Left colon (tissue), 2 donors: Measurements from ENCODE around the gene APOL3. TPM values are rescaled to one million over a fixed set of nuclear protein-coding genes. Genes with fewer than 3 reads are reported as not detected.
A peak's percentile ranks its signal among the peaks of the same experiment; 100 is the strongest.
"Not testable (repeated sequence)": the region's sequence is repeated elsewhere in the genome, so short reads cannot be mapped to it uniquely, and the experiment has no call there.

Experiments used
- ATAC-seq: fragments of 200-7000 bp; cut with Tn5 transposase; one replicate; pipeline ENCODE4 v1.9.1; 2020; ENCODE audit warnings: mild to moderate bottlenecking, moderate library complexity
- DNase-seq, 2 donors: peaks; one replicate each; pipeline ENCODE4 v3.0.0-alpha.2; 2020
- intact Hi-C, 2 donors: fragments of 100-400 bp; cut with DNase I in 1 of 2; cut with micrococcal nuclease in 1 of 2; formaldehyde crosslinking; loops; one replicate each; pipeline versions ENCODE4 v1.11.2 to v1.14.0; 2022; cut with DNase I, micrococcal nuclease
- total RNA-seq, 2 donors: library from RNA; stranded (reverse); fragmentation: NEBNext Ultra II Directional; extraction: Animal tissue kit (Norgen Biotek cat#: 25700); gene quantifications; one replicate each; pipeline ENCODE4 v1.2.1, GENCODE V29; 2021
- donor health status: DM: no; HTN: no; CAD: no.
- donor health status: DM: yes; HTN: yes; CAD: no.

APOL3 gene
- total RNA-seq, 2 donors from 2014 or later = 8.6 to 10.7 TPM

GRCh38 chr22:36144886-36145541 is 15.5 kb downstream of the APOL3 start:
- peak; percentile 84 for ATAC-seq
- intact Hi-C loops = loop anchor here in 1 of 2 donors (5.0 kb wide), 1 partner anchor 37 kb away; no protein-coding TSS in a partner anchor

GRCh38 chr22:36143956-36144355 is 16.6 kb downstream of the APOL3 start:
- DNase-seq (no peak), ATAC-seq (no peak)
- intact Hi-C loops = loop anchor here in 1 of 2 donors (5.0 kb wide), 1 partner anchor 38 kb away; no protein-coding TSS in a partner anchor

More at GRCh38 chr22:36144886-36145541, 15.5 kb downstream of the APOL3 start:
- DNase-seq = peak; percentile 46 to 51

GRCh38 chr22:36143066-36143815 is 17.3 kb downstream of the APOL3 start:
- no peak for DNase-seq
- ATAC-seq = no peak
- intact Hi-C loops = loop anchor here in 1 of 2 donors (5.0 kb wide), 1 partner anchor 39 kb away; no protein-coding TSS in a partner anchor

- ATAC-seq (no peak), DNase-seq (no peak)
- intact Hi-C loops = loop anchor here in 1 of 2 donors (5.0 kb wide), 1 partner anchor 41 kb away; no protein-coding TSS in a partner anchor
These were observed 19.1 kb downstream of the APOL3 start for GRCh38 chr22:36141481-36141880.

- intact Hi-C loops, ATAC-seq, DNase-seq: not testable (repeated sequence)
These were observed 21.8 kb downstream of the APOL3 start for GRCh38 chr22:36138709-36139108.

GRCh38 chr22:36136988-36137387 is 23.6 kb downstream of the APOL3 start:
- no peak for ATAC-seq
- intact Hi-C loops = no loop called here
- DNase-seq = no peak

GRCh38 chr22:36136475-36136874 is 24.1 kb downstream of the APOL3 start:
- no peak for DNase-seq
- ATAC-seq = no peak

GRCh38 chr22:36135306-36135980 is 25.1 kb downstream of the APOL3 start:
- ATAC-seq = no peak
- intact Hi-C loops = no loop called here
- DNase-seq = no peak

More at GRCh38 chr22:36136475-36136874, 24.1 kb downstream of the APOL3 start:
- intact Hi-C loops = no loop called here

GRCh38 chr22:36134182-36134581 is 26.4 kb downstream of the APOL3 start:
- DNase-seq (no peak), ATAC-seq (no peak)
- intact Hi-C loops = no loop called here

- ATAC-seq (no peak), DNase-seq (no peak)
- intact Hi-C loops = no loop called here
These were observed 28.6 kb downstream of the APOL3 start for GRCh38 chr22:36131907-36132306.

GRCh38 chr22:36129486-36130388 is 30.8 kb downstream of the APOL3 start:
- ATAC-seq = no peak
- intact Hi-C loops = no loop called here
- DNase-seq = no peak

GRCh38 chr22:36129071-36129470 is 31.5 kb downstream of the APOL3 start:
- intact Hi-C loops = no loop called here
- ATAC-seq (no peak), DNase-seq (no peak)

GRCh38 chr22:36125994-36126531 is 34.5 kb downstream of the APOL3 start:
- ATAC-seq = no peak

GRCh38 chr22:36125434-36125833 is 35.1 kb downstream of the APOL3 start:
- ATAC-seq = no peak
- DNase-seq = no peak
- intact Hi-C loops = no loop called here

More at GRCh38 chr22:36125994-36126531, 34.5 kb downstream of the APOL3 start:
- DNase-seq = no peak
- intact Hi-C loops = no loop called here

- intact Hi-C loops = loop anchor here in 1 of 2 donors (5.0 kb wide), 2 partner anchors 192 to 497 kb away; no protein-coding TSS in a partner anchor
- ATAC-seq = no peak
These were observed 35.9 kb downstream of the APOL3 start for GRCh38 chr22:36124666-36125065.

GRCh38 chr22:36123673-36124630 is 36.6 kb downstream of the APOL3 start:
- ATAC-seq (peak; percentile 98), DNase-seq (peak; percentile 96 to 98)
- intact Hi-C loops = loop anchor here in 1 of 2 donors (5.0 kb wide), 2 partner anchors 192 to 497 kb away; no protein-coding TSS in a partner anchor

More at GRCh38 chr22:36124666-36125065, 35.9 kb downstream of the APOL3 start:
- DNase-seq = no peak
